ENCODE measurements around the gene WDFY4. TPM values are rescaled to one million over a fixed set of nuclear protein-coding genes. Genes with fewer than 3 reads are reported as not detected.

The WDFY4 gene
- total and polyA plus RNA-seq, 2 donors (not counting 3 experiments of a cell fraction or from before 2014, with no cell fraction given): 10.1 to 10.2 TPM

GRCh38 chr10:48777110-48777509 is 92.4 kb downstream of the WDFY4 start:
- TF ChIP-seq, protein P1, sequence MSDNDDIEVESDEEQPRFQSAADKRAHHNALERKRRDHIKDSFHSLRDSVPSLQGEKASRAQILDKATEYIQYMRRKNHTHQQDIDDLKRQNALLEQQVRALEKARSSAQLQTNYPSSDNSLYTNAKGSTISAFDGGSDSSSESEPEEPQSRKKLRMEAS (IDR thresholded peaks at IDR 0.05; ENCODE audit: insufficient read depth, insufficient read length): no peak
- no peak for TF ChIP-seq FOS (IDR thresholded peaks at IDR 0.05; ENCODE audit: borderline replicate concordance, insufficient read depth, low read length)
- TF ChIP-seq, protein P2, sequence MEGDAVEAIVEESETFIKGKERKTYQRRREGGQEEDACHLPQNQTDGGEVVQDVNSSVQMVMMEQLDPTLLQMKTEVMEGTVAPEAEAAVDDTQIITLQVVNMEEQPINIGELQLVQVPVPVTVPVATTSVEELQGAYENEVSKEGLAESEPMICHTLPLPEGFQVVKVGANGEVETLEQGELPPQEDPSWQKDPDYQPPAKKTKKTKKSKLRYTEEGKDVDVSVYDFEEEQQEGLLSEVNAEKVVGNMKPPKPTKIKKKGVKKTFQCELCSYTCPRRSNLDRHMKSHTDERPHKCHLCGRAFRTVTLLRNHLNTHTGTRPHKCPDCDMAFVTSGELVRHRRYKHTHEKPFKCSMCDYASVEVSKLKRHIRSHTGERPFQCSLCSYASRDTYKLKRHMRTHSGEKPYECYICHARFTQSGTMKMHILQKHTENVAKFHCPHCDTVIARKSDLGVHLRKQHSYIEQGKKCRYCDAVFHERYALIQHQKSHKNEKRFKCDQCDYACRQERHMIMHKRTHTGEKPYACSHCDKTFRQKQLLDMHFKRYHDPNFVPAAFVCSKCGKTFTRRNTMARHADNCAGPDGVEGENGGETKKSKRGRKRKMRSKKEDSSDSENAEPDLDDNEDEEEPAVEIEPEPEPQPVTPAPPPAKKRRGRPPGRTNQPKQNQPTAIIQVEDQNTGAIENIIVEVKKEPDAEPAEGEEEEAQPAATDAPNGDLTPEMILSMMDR (IDR thresholded peaks at IDR 0.05; ENCODE audit: extremely low read depth in 1 of 2, insufficient read depth in 1 of 2, low read depth in 1 of 2, low read length in 2 of 2): no peak
- TF ChIP-seq POLR2AphosphoS5 (IDR thresholded peaks at IDR 0.05; ENCODE audit: insufficient read depth, low read depth, low read length): no peak
- TF ChIP-seq MYC (IDR thresholded peaks at IDR 0.05; ENCODE audit: low read depth, low read length): no peak
- TF ChIP-seq POLR2A (IDR thresholded peaks at IDR 0.05; ENCODE audit: low read depth, low read length): no peak
- no peak for TF ChIP-seq EZH2 (IDR thresholded peaks at IDR 0.05; ENCODE audit: borderline replicate concordance, low read depth, low read length, severe bottlenecking)
- no peak for TF ChIP-seq JUN (IDR thresholded peaks at IDR 0.05; ENCODE audit: borderline replicate concordance, insufficient read depth, insufficient read length, low read depth)
- no peak for TF ChIP-seq GATA2 (IDR thresholded peaks at IDR 0.05; ENCODE audit: insufficient read depth, insufficient read length, low read depth, low read length)
- Histone ChIP-seq H2AFZ (ENCODE audit: low read depth, low read length) (no peak overlapping the region), H3K4me2 (ENCODE audit: insufficient read depth, low read length) (no peak overlapping the region), H3K9me3 (replicated peaks; ENCODE audit: control insufficient read depth, insufficient read depth, low read length) (no peaks in the 10 kb centered on the region), H4K20me1 (replicated peaks; ENCODE audit: control insufficient read depth, extremely low read depth, insufficient read depth, low read length) (no peaks in the 10 kb centered on the region), H3K4me1 (ENCODE audit: control insufficient read depth, extremely low read depth, insufficient read depth, low read length) (no peaks in the 10 kb centered on the region), H3K4me3 (replicated peaks in 1 of 3; ENCODE audit: insufficient read depth in 1 of 3, low read depth in 1 of 3, low read length in 3 of 3) (no peak overlapping the region), H3K36me3 (ENCODE audit: control insufficient read depth in 2 of 2, extremely low read depth in 1 of 2, insufficient read depth in 2 of 2, low read length in 2 of 2) (no peaks in the 10 kb centered on the region), H3K27ac (ENCODE audit: insufficient read depth, low read depth, low read length) (no peak overlapping the region), H3K9me1 (replicated peaks; ENCODE audit: control insufficient read depth, extremely low read depth, insufficient read depth, low read length) (no peaks in the 10 kb centered on the region), H3K27me3 (ENCODE audit: control insufficient read depth in 2 of 2, insufficient read depth in 2 of 2, low read length in 2 of 2) (no peaks in the 10 kb centered on the region), H3K79me2 (ENCODE audit: control insufficient read depth, insufficient read depth, low read length) (no peaks in the 10 kb centered on the region), H3K9ac (replicated peaks; ENCODE audit: extremely low read depth, insufficient read depth, low read length) (no peak overlapping the region)
- CTCF ChIA-PET: no interaction called here
- dilution Hi-C loops (cut with MboI; ENCODE audit: extremely low pct_ligation_motif_present, low sequenced_read_pairs) (no loop called here), intact Hi-C loops (cut with micrococcal nuclease) (no loop called here)
- FAIRE-seq (no peak), DNase-seq (ENCODE audit: low read depth, low spot score) (no peak)
- POLR2A ChIA-PET: no interaction called here
- BruUV-seq (replicated peaks): no TSS peak
